OCI-LY1 (cell line): ENCODE measurements around the gene RENBP.

Experiments
- H2AFZ ChIP-seq: fragments of 200-600 bp; sonication (generic), shearing (Covaris generic); 2 replicates; pipeline ENCODE4 v1.6.0; 2014; ENCODE audit warnings: antibody characterized with exemption, mild to moderate bottlenecking, low read length
- H3F3A ChIP-seq: fragments of 200-600 bp; sonication (generic), shearing (Covaris generic); 2 replicates; pipeline ENCODE4 v1.6.0; 2014; ENCODE audit warnings: mild to moderate bottlenecking, antibody characterized with exemption, low read length, moderate library complexity; ENCODE audit not compliant: insufficient read depth
- H3K27ac ChIP-seq: fragments of 200-600 bp; sonication (generic); 2 replicates; pipeline ENCODE4 v1.5.1; 2014; ENCODE audit warnings: low read length, mixed run types, mild to moderate bottlenecking, low read depth; ENCODE audit not compliant: poor library complexity, severe bottlenecking
- H3K27me3 ChIP-seq: fragments of 200-600 bp; sonication (generic); 2 replicates; pipeline ENCODE4 v1.6.0; 2014; ENCODE audit warnings: antibody characterized with exemption, mild to moderate bottlenecking, low read length, moderate library complexity; ENCODE audit not compliant: insufficient read depth
- H3K36me3 ChIP-seq: fragments of 200-600 bp; sonication (generic); 2 replicates; pipeline ENCODE4 v1.6.1; 2014; ENCODE audit warnings: mild to moderate bottlenecking, antibody characterized with exemption, low read length, moderate library complexity, mixed read lengths; ENCODE audit not compliant: insufficient read depth
- H3K4me1 ChIP-seq: fragments of 200-600 bp; sonication (generic); 2 replicates; pipeline ENCODE4 v1.5.1; 2014; ENCODE audit warnings: mild to moderate bottlenecking, low read length, moderate library complexity; ENCODE audit not compliant: insufficient read depth, severe bottlenecking
- H3K4me2 ChIP-seq: fragments of 200-600 bp; sonication (generic), shearing (Covaris generic); 2 replicates; pipeline ENCODE4 v1.6.1; 2014; ENCODE audit warnings: low read length
- H3K4me3 ChIP-seq: fragments of 200-600 bp; sonication (generic); 2 replicates; pipeline ENCODE4 v1.5.1; 2014; ENCODE audit warnings: low read length, low read depth, mild to moderate bottlenecking, mixed read lengths; ENCODE audit not compliant: poor library complexity, severe bottlenecking
- H3K79me2 ChIP-seq: fragments of 200-600 bp; shearing (Covaris generic); 2 replicates; pipeline ENCODE4 v1.6.1; 2016; ENCODE audit warnings: mixed run types, low read length, mixed read lengths; ENCODE audit not compliant: insufficient read depth
- H3K9ac ChIP-seq: fragments of 200-600 bp; sonication (generic), shearing (Covaris generic); 2 replicates; pipeline ENCODE4 v1.6.1; 2014; ENCODE audit warnings: mild to moderate bottlenecking, low read length, mixed read lengths
- H3K9me2 ChIP-seq: fragments of 200-600 bp; sonication (generic), shearing (Covaris generic); 2 replicates; pipeline ENCODE4 v1.6.1; 2014; ENCODE audit warnings: low read depth, mild to moderate bottlenecking, low read length, mixed read lengths
- H3K9me3 ChIP-seq: fragments of 200-600 bp; shearing (Covaris generic); 2 replicates; pipeline ENCODE4 v1.6.1; 2014; ENCODE audit warnings: low read length, mixed read lengths
- H4K20me1 ChIP-seq: fragments of 200-600 bp; sonication (generic), shearing (Covaris generic); 2 replicates; pipeline ENCODE4 v1.6.0; 2016; ENCODE audit warnings: mild to moderate bottlenecking, low read length; ENCODE audit not compliant: insufficient read depth
- CTCF ChIP-seq: fragments of 200-600 bp; sonication (generic), shearing (Covaris generic); IDR thresholded peaks from 2 replicates; pipeline ENCODE4 v1.5.1; 2017; ENCODE audit warnings: mild to moderate bottlenecking, antibody characterized with exemption, low read length, moderate library complexity, mixed read lengths
- EZH2 ChIP-seq: fragments of 200-600 bp; sonication (generic), shearing (Covaris generic); IDR thresholded peaks from 2 replicates; pipeline ENCODE4 v1.8.0; 2017; ENCODE audit warnings: borderline replicate concordance, mixed run types, mild to moderate bottlenecking, antibody characterized with exemption, low read length, moderate library complexity, mixed read lengths

RENBP gene

GRCh38 chrX:153921511-153922446 lies 22.7 kb downstream of the RENBP start:
- TF ChIP-seq EZH2 (no peak), CTCF (no peak)

DNA sequence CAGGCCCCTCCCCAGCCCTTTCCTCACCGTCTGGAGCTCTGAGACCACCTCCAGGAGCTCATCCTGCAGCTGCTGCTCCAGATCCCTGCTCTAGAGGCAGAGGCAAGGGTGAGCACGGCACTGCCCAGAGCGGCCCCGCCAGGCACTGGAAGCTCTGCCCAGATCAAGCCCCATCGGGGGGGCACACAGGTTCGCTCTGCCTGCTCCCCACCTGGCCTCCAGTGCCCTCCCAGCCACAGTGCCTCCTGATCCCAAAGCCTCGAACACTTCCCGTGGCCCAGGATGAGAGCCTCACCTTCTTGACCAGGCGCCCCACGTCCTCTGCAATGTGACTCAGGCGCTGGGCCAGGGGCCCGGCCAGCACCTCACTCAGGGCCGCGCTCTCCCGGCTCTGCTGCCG lies 23.4 kb downstream of the RENBP start:
- Histone ChIP-seq H3K9me2 (no peaks in the 10 kb centered on the region), H3K4me1 (peaks cover 31% of the 10 kb centered on the region), H4K20me1 (no peaks in the 10 kb centered on the region), H3F3A (no peaks in the 10 kb centered on the region), H3K9ac (no peak overlapping the region), H3K4me2 (no peak overlapping the region), H3K27me3 (no peaks in the 10 kb centered on the region), H3K36me3 (peaks cover 41% of the 10 kb centered on the region), H3K27ac (no peak overlapping the region), H3K9me3 (no peaks in the 10 kb centered on the region), H3K4me3 (no peak overlapping the region), H3K79me2 (no peaks in the 10 kb centered on the region), H2AFZ (no peak overlapping the region)
- TF ChIP-seq EZH2 (no peak), CTCF (no peak)

More at GRCh38 chrX:153921511-153922446, 22.7 kb downstream of the RENBP start:
- H3K9ac ChIP-seq = no peak overlapping the region
- H3K4me2 ChIP-seq = no peak overlapping the region
- no peaks in the 10 kb centered on the region for H3K79me2 ChIP-seq
- H3K27me3 ChIP-seq = no peaks in the 10 kb centered on the region
- peaks cover 37% of the 10 kb centered on the region for H3K36me3 ChIP-seq
- H3F3A ChIP-seq = no peaks in the 10 kb centered on the region
- no peaks in the 10 kb centered on the region for H3K9me2 ChIP-seq
- no peak overlapping the region for H3K27ac ChIP-seq
- H3K9me3 ChIP-seq = no peaks in the 10 kb centered on the region
- no peak overlapping the region for H2AFZ ChIP-seq
- H3K4me3 ChIP-seq = no peak overlapping the region
- H3K4me1 ChIP-seq = peaks cover 36% of the 10 kb centered on the region
- H4K20me1 ChIP-seq = no peaks in the 10 kb centered on the region

DNA sequence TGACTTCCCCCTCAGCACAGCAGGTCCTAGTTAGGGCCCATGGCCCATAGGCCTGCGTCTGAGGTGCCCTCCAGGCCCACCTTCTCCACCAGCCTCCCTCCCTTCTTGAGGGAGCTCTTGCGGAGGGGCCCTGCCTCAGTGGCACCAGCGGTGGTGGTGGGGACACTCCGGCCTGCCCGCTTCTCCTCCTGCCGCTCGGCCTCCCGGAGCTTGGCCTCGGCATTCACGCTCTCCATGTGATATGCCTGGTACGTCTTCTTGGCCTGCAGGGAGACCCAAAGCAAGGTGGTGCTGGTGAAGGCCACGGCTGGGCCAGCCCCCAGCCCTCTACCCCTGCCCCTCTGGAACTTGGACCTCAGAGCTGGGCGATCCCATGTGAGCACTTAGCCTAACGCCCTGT lies 23.9 kb downstream of the RENBP start:
- H3K9me3 ChIP-seq = no peaks in the 10 kb centered on the region
- TF ChIP-seq CTCF (no peak), EZH2 (no peak)
- no peaks in the 10 kb centered on the region for H3K79me2 ChIP-seq
- H2AFZ ChIP-seq = no peak overlapping the region
- no peaks in the 10 kb centered on the region for H3F3A ChIP-seq
- no peak overlapping the region for H3K27ac ChIP-seq
- peaks cover 28% of the 10 kb centered on the region for H3K4me1 ChIP-seq
- H4K20me1 ChIP-seq = no peaks in the 10 kb centered on the region
- H3K9ac ChIP-seq = no peak overlapping the region
- no peaks in the 10 kb centered on the region for H3K9me2 ChIP-seq
- H3K36me3 ChIP-seq = peaks cover 43% of the 10 kb centered on the region
- no peaks in the 10 kb centered on the region for H3K27me3 ChIP-seq
- no peak overlapping the region for H3K4me3 ChIP-seq
- H3K4me2 ChIP-seq = no peak overlapping the region
